Testis (tissue), 2 donors: ENCODE results near the gene EPHA4.

Source experiments
- CTCF ChIP-seq, 3 experiments: fragments of 450-650 bp in 2 of 3; fragments of 200-600 bp in 1 of 3; sonication (generic) in 1 of 3; IDR thresholded peaks; one replicate each; pipeline ENCODE4 v1.5.1; 2016 to 2019; ENCODE audit warnings: antibody characterized with exemption in 3 of 3, mild to moderate bottlenecking in 2 of 3, moderate library complexity in 1 of 3
- POLR2A ChIP-seq: fragments of 450-650 bp; IDR thresholded peaks from one replicate; pipeline ENCODE4 v1.6.1; 2017; ENCODE audit warnings: antibody characterized with exemption, mild to moderate bottlenecking, moderate library complexity

GRCh38 chr2:221451862-221452788 is 120.0 kb downstream of the EPHA4 start:
- TF ChIP-seq CTCF (IDR thresholded peaks at IDR 0.05) (no peak), POLR2A (no peak)
